ENCODE measurements around the gene TMEM120B.

Gene TMEM120B

DNA sequence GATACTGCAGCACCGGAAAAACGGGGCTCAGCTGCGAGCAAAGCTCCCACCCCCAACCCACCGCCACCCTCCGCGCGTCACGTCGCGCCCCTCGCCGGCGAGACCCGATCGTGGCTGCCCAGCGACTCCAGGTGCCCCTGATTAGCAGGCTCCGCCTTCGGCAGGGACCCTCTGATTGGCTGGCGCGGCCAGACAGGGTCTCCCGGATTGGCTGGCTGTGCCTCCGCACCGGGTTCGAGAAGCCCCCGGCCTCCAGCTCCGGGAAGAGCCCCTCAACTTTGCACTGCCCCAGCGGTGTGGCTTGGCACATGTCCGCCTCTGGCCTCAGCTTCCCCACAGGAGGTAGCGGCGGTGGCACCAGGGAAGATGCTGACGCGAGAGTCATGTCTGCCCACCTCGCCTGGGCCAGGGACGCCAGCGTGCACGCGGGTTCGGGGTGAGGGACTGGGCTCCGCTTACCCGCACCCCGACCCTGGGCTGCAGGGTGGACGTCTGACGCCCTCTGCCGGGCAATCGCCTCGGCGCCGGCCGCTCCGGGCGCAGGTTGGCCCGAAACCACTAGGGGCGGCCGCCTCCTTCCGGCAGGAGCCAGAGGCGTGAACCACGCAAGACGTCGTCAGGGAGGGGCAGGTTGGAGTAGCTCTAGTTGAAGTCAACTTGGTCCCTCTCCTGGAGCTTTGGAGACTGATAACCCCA, 81.4 kb downstream of the TMEM120B start:
- no peak for FAIRE-seq

GRCh38 chr12:121794534-121795033, 82.0 kb downstream of the TMEM120B start:
- FAIRE-seq = no peak

- no peak for FAIRE-seq
Observed at GRCh38 chr12:121795034-121795968, 82.7 kb downstream of the TMEM120B start.

DNA sequence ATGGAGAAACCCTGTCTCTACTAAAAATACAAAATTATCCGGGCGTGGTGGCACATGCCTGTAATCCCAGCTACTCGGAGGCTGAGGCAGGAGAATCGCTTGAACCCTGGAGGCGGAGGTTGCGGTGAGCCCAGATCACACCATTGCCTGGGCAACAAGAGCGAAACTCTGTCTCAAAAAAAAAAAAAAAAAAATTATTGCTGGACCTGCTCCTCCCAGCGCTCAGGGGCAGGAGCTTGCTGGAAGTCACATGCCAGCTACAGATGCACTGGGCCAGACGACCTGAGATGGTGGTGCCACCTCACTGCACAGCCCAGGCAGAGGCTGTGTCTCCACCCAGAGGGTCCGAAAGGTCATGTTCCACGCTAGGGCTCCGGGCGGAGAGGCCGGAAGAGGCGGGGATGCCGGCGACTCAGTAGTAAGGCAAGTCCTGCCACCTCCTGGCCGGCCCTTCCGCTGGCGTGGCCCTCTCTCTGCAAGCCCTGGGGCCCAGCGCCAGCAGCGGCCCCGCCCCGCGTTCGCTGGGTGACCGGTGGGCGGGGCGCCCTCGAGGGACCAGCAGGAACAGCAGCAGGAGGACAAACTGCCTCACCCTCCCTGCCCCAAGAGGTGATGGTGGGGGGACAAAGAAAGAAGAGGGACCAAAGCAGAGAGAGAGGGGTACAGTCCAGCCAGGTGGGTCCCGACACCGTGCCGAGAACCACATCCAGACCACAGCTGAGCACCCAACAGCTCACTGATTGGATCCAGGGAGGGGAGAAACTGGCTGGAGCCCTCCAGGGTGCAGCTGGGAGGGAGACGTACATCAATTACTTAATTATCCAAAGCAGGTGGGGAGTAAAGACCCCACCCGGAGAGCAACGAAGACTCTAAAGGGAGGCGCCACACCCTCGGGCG, 84.6 kb downstream of the TMEM120B start:
- peak; percentile 40 for FAIRE-seq

DNA sequence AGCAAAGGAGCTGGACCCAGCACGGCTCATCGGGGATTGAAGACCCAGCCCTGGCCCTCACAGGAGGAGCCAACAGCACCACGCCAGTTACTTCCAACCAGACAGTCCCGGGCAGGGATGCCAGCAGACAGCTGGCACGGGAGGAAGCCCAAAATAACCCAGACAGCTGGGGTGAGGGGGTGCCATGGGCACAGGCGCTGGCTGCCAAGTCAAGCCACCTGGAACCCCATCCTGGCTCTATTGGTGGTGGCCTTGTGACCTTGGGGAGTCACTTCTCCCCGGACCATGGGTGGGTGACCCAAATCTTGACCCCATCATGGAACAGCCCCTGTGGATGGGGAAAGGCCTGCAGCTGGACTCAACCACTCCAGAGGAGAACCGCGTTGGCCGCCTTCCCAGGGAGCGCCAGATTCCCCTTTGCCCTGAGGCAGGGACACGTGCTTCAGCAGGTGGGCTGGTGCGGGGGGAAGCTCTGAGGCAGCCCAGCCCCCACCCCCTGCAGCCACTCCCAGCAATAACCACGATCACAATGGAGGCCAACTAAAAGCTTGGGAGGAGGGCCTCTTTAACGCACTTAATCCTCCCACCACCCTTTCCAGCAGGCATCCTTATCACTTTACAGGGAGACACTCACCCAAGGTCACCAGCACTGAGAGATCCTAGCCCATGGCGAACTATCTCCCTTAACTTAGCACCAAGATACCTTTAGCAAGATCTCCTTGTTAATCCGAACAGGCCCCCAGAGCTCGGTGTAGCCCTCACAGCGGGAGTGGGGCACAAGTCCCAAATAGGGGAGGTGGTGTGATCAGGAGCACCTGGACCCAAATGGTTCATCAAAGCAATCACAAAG, 85.6 kb downstream of the TMEM120B start:
- FAIRE-seq = no peak

- no peak for FAIRE-seq
Observed at GRCh38 chr12:121798787-121799155, 86.2 kb downstream of the TMEM120B start.

GRCh38 chr12:121799156-121799841, 86.7 kb downstream of the TMEM120B start:
- no peak for FAIRE-seq

DNA sequence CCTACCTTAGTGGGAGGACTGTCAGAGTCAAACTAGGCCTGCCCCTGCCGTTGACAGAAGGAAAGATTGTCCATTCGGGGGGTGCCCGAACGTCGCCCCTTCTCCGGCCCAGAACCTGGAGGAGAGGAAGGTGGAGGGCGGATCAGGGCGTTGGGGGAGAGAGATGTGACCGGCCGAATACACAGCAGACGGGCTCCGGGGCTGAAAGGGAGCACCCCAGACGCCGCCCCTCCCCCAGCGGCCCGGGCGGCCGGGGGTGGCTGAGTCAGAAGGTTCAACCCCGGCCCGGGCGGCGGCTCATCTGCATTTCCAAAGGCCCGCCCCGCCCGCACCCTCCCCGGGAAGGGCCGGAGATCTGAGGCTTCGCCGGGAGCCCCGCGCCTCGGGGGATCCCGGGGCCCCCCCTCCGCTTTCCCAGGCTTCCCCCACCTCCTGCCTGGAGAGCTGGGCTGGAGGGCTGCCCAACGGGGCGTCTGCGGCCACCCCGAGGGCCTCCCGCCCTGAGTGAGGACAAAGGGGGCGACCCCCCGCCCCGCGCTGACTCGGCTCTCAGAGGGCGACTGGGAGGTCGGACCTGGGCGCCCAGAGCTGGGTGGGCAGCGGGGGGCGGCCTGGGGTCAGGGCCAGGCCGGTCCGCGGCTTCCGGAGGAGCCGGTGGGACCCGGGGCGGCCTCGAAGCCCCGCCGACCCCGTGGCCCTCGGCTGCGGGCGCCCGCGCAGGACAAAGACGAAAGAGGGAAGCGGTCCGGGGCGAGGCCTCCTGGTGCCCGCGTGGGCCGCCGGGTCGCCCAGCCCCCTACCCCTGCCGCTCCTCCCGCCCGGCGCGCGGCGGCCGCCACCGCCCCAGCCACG, 87.5 kb downstream of the TMEM120B start:
- FAIRE-seq = no peak

DNA sequence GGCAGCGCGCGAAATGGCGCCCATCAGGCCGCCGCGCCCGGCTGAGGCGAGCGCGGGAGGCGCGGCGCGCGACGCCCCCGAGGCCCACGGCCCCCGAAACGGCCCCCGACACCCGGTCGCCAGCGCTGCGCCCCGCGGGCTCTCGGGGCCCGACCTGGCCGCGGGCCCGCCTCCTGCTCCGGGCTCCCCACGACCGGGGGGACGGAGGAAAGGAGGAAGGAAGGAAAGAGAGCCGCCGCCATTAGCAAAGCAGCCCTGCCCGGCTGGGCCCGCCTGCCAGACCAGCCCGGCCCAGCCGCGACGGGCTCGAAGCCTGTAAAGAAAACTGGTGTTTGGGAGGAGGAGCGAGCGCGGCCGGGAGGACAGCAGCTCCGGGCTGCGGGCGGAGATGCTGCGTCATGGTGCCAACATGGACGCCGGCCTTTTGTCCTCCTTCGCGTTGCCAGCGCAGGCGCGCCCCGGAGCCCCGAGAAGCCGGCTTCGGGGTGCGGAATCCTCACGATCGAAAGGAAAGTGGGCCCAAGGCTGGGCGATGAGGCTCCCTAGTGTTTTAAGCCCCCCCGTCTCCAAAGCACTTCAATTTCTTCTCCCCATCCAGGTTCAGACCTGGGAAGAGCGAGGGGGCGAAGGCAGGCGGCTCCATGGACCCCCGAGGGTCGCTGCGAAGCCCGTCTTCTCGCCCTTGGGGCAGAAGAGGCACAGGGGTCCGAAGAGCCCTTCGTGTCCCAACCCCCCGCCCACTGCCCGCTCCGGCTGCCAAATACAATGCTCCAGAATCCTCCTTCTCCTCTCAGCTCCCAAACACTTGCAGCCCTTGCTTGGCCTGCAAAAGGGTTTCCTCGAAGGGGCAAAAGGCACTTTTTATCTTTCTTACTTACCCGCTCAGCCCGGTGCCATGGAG, 88.4 kb downstream of the TMEM120B start:
- no peak for FAIRE-seq

- no peak for FAIRE-seq
Observed at GRCh38 chr12:121801595-121802484, 89.3 kb downstream of the TMEM120B start.

GRCh38 chr12:121802485-121802842, 89.9 kb downstream of the TMEM120B start:
- FAIRE-seq = no peak

DNA sequence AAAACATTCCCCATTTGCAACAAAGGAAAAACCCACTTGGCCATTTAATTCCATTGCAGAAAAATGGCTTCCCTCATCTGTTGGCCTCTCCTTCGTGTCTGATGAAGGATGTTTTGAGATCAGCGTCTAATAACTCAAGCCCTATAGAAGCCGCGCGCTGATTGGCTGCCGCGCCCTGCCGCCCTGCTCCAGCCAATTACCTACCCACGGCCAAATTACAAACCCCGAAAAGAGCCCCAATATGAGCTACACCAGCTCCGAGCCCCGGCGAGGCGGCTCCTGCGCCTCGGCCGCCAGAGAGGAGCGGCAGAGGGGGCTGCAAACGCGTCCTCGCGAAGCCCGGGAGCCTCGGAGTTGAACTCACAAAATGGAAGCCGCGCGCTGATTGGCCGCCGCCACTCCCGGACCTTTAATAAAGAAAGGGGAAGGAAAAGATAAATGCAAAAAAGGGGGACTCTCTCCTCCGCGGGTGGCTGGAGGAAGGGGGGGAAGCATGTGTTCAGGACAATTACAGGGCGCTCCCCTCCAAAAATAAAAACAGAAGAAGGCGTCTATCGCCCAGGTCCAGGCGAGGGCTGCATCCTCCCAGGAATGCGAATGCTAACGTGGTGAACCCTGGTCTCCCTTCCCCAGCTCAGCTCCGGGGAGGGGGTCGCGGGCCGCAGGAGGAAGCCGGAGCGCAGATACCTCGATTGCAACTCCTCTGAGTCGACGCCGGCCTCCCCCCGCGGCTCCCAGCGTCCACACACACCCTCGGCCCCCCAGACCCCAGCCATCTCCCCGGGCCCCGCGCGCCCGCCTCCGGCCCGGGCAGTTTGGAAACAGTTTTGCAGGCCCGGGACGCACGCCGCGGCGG, 90.5 kb downstream of the TMEM120B start:
- FAIRE-seq = peak; percentile 97

GRCh38 chr12:121803861-121804416, 91.4 kb downstream of the TMEM120B start, which contains the start of gene SETD1B:
TSS of gene SETD1B (plus strand) at chr12:121804009. CDS start at chr12:121804738, 729 bp downstream.
- no peak for FAIRE-seq

- FAIRE-seq = no peak
Observed at GRCh38 chr12:121804417-121805111, 92.0 kb downstream of the TMEM120B start.

- no peak for FAIRE-seq
Observed at GRCh38 chr12:121805171-121806008, 92.8 kb downstream of the TMEM120B start.
